PFSK-1 (cell line): Measurements from ENCODE around the gene PCED1B. TPM values are rescaled to one million over a fixed set of nuclear protein-coding genes. Genes with fewer than 3 reads are reported as not detected.

Experiments
- FOXP2 ChIP-seq: optimal IDR thresholded peaks from 2 replicates; pipeline ENCODE3; 2011; ENCODE audit warnings: borderline replicate concordance, control low read depth, inconsistent platforms; ENCODE audit not compliant: insufficient read depth; ENCODE audit errors: extremely low read length, extremely low read depth
- POLR2AphosphoS5 ChIP-seq: IDR thresholded peaks from 2 replicates; pipeline ENCODE4 v1.6.1; 2012; ENCODE audit warnings: low read depth, mild to moderate bottlenecking, control low read depth, low read length, moderate library complexity
- SIN3A ChIP-seq: IDR thresholded peaks from 2 replicates; pipeline ENCODE4 v1.6.1; 2012; ENCODE audit warnings: mild to moderate bottlenecking, low read length, moderate library complexity, borderline replicate concordance; ENCODE audit not compliant: insufficient read depth
- TAF1 ChIP-seq: IDR thresholded peaks from 2 replicates; pipeline ENCODE4 v1.6.1; 2012; ENCODE audit warnings: low read length, control low read depth, borderline replicate concordance; ENCODE audit not compliant: insufficient read depth
- polyA plus RNA-seq: library from polyadenylated mRNA; unstranded; fragments of >200 nt; gene quantifications from one replicate; pipeline ENCODE4 v1.2.1, GENCODE V29; 2012; ENCODE audit warnings: low read depth, missing spikeins; ENCODE audit not compliant: insufficient read length
- TF ChIP-seq, protein P1 (sequence below), 2 experiments: IDR thresholded peaks; 2 replicates each; pipeline versions ENCODE4 v1.6.1 to v1.8.0; 2011 to 2012; ENCODE audit warnings: low read depth in 2 of 2, low read length in 2 of 2, control low read depth in 1 of 2, inconsistent platforms in 1 of 2, mild to moderate bottlenecking in 1 of 2, moderate library complexity in 1 of 2; ENCODE audit not compliant: insufficient read depth in 1 of 2

The PCED1B gene, protein sequence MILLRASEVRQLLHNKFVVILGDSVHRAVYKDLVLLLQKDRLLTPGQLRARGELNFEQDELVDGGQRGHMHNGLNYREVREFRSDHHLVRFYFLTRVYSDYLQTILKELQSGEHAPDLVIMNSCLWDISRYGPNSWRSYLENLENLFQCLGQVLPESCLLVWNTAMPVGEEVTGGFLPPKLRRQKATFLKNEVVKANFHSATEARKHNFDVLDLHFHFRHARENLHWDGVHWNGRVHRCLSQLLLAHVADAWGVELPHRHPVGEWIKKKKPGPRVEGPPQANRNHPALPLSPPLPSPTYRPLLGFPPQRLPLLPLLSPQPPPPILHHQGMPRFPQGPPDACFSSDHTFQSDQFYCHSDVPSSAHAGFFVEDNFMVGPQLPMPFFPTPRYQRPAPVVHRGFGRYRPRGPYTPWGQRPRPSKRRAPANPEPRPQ
- 5.1 TPM for polyA plus RNA-seq

DNA sequence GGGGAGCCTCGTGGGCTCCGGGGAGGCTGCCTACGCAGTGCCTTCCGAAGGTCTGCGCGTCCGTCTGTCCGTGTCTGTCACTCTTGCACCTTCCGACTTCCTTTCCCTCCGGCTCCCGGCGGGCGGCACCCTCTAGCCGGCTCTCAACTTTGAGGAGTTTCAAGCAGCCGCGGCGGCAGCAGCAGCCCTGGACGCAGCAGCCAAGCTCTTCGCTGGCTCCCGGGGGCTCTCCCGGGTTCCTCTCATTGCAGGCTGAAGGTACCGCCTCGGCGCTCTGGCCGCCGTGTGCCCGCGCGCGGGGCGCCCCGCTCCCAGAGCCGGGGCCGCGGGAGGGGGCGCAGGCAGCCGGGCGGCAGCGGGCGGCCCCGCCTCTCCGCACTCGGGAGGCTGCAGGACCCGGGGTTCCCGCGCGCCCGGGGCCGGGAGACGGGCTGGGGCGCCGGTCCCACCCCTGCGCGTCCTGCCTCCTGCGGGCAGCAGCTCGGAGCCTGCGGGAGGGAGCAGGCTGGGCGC is at the start of gene PCED1B, which contains the start of gene AMIGO2:
Gene PCED1B, plus strand, starts transcription at position 154 of the 513 bp plus-strand sequence. CDS start 155,443 bp downstream, outside the sequence.
Gene AMIGO2, minus strand, starts transcription at position 492 of the 513 bp plus-strand sequence. CDS start 957 bp downstream, outside the sequence.
- TF ChIP-seq SIN3A: no peak
- TF ChIP-seq TAF1: no peak
- TF ChIP-seq, protein P1, sequence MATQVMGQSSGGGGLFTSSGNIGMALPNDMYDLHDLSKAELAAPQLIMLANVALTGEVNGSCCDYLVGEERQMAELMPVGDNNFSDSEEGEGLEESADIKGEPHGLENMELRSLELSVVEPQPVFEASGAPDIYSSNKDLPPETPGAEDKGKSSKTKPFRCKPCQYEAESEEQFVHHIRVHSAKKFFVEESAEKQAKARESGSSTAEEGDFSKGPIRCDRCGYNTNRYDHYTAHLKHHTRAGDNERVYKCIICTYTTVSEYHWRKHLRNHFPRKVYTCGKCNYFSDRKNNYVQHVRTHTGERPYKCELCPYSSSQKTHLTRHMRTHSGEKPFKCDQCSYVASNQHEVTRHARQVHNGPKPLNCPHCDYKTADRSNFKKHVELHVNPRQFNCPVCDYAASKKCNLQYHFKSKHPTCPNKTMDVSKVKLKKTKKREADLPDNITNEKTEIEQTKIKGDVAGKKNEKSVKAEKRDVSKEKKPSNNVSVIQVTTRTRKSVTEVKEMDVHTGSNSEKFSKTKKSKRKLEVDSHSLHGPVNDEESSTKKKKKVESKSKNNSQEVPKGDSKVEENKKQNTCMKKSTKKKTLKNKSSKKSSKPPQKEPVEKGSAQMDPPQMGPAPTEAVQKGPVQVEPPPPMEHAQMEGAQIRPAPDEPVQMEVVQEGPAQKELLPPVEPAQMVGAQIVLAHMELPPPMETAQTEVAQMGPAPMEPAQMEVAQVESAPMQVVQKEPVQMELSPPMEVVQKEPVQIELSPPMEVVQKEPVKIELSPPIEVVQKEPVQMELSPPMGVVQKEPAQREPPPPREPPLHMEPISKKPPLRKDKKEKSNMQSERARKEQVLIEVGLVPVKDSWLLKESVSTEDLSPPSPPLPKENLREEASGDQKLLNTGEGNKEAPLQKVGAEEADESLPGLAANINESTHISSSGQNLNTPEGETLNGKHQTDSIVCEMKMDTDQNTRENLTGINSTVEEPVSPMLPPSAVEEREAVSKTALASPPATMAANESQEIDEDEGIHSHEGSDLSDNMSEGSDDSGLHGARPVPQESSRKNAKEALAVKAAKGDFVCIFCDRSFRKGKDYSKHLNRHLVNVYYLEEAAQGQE (IDR thresholded peaks at IDR 0.05; ENCODE audit: insufficient read depth in 1 of 2, low read depth in 2 of 2, low read length in 2 of 2): no peak
- TF ChIP-seq POLR2AphosphoS5: no peak
- TF ChIP-seq FOXP2: peak; percentile 23

DNA sequence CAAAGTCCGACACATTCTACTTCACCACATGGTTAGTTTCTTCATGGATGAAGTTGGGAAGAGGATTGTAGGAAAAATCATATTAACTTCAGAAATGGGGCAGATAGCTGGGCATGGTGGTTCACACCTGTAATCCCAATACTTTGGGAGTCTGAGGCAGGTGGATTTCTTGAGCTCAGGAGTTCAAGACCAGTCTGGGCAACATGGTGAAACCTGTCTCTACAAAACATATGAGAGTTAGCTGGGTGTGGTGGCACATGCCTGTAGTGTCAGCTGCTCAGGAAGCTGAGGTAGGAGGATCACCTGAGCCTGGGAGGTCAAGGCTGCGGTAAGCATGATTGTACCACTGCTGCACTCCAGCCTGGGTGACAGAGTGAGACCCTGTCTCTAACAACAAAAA is 49.5 kb upstream of the PCED1B start:
- no peak for TF ChIP-seq TAF1
- TF ChIP-seq, protein P1 (IDR thresholded peaks at IDR 0.05; ENCODE audit: insufficient read depth in 1 of 2, low read depth in 2 of 2, low read length in 2 of 2): no peak

DNA sequence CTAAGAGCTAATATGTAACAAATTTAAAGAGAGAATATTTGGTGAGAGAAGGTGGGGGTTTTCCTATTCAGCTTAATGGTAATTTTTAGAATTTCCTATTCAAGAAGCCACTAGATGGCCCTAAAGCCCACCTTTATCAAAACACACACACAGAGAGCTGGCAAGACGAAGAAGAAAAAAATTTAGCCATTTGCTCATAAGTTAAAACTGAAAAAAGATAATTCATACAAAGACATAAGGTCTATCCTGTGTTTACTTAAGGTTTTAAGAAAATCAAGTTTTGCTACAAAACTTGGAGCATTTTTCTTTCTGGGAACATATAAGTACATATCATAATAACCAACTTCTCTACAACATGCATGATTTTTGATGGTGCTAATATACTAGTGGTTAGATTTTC is 46.8 kb upstream of the PCED1B start:
- TF ChIP-seq FOXP2 (no peak), POLR2AphosphoS5 (no peak), SIN3A (no peak), TAF1 (no peak)
- TF ChIP-seq, protein P1 (IDR thresholded peaks at IDR 0.05; ENCODE audit: insufficient read depth in 1 of 2, low read depth in 2 of 2, low read length in 2 of 2): no peak

DNA sequence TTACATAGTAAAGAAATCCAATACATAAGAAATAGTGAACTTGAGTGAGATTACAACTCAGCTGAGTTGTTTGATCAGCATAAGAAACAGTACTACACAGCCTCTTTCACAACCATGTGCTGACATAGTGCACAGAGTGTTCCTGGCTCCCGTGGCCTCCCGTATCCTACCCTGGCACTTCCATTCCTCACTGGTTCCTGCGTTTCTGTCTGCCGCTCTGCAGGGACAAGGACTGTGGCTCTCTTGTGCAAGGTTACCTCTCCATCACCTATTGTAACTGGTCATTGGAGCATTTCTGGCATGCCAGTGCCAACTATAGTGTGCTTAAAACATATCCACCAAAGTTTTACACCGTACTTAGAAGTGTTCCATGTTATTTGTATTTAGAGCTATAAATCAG is 46.3 kb upstream of the PCED1B start:
- no peak for TF ChIP-seq POLR2AphosphoS5

DNA sequence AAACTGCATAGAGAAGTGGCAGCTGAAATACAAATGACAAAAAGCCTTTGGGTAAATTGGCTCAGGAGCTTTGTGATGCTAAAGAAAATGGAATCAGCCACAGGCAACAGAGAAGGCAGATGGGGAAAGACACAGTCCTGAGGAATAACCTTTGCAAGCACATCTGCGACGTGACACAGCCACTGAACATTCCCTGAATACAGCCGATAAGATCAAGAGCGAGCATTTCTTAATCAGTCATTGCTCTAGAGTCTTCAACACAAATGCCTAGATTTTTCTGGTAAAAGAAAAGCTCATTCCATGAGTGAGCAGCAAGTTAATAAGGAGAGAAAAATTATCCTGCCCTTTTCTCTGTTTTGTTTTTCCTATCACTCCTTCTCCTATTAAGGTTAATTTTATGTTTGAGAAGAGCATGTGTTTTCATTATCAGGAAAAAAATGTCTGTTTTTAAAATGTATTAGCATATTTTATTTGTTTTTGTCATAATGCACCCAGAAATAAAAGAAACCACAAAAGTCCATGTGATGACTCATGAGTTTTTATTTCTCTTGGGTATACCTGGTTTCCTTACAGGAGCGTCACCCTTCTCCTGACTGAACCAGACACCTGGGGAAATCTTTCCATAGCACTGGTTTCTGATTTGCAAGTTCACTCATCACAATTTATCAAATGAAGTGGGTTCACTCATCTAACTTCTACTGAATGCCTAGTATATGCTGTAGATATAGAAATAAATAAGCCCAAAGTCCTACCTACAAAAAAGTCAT is 45.4 kb upstream of the PCED1B start:
- TF ChIP-seq, protein P1 (IDR thresholded peaks at IDR 0.05; ENCODE audit: insufficient read depth in 1 of 2, low read depth in 2 of 2, low read length in 2 of 2): no peak
- TF ChIP-seq POLR2AphosphoS5 (no peak), FOXP2 (no peak), SIN3A (no peak), TAF1 (no peak)
